GM23338 (cell line): ENCODE results near the gene CLSTN1. TPM values are rescaled to one million over a fixed set of nuclear protein-coding genes. Genes with fewer than 3 reads are reported as not detected.
"Not testable (repeated sequence)": the region's sequence is repeated elsewhere in the genome, so short reads cannot be mapped to it uniquely, and the experiment has no call there.

Experiments used
- ATAC-seq: fragments of 200-7000 bp; cut with Tn5 transposase; 3 replicates; pipeline ENCODE4 v1.9.1; 2020
- DNase-seq: peaks from one replicate; pipeline ENCODE4 v3.0.0-alpha.2; 2015; ENCODE audit warnings: low spot score
- H2AFZ ChIP-seq: fragments of 200-600 bp; sonication (generic); 2 replicates; pipeline ENCODE4 v1.8.0; 2016; ENCODE audit warnings: antibody characterized with exemption, mild to moderate bottlenecking, moderate library complexity
- H3F3A ChIP-seq: fragments of 200-600 bp; sonication (generic); replicated peaks from 2 replicates; pipeline ENCODE4 v1.8.0; 2017; ENCODE audit warnings: antibody characterized with exemption, mixed run types, low read depth
- H3K27ac ChIP-seq: fragments of 200-600 bp; sonication (generic); 2 replicates; pipeline ENCODE4 v1.6.1; 2016; ENCODE audit warnings: low read depth
- H3K27me3 ChIP-seq: fragments of 200-600 bp; sonication (generic); 2 replicates; pipeline ENCODE4 v1.8.0; 2016; ENCODE audit warnings: mild to moderate bottlenecking, mixed run types, moderate library complexity; ENCODE audit not compliant: insufficient read depth
- H3K36me3 ChIP-seq: fragments of 200-600 bp; sonication (generic); 2 replicates; pipeline ENCODE4 v1.8.0; 2016; ENCODE audit warnings: mild to moderate bottlenecking; ENCODE audit not compliant: insufficient read depth
- H3K4me1 ChIP-seq: fragments of 200-600 bp; sonication (generic); 2 replicates; pipeline ENCODE4 v1.8.0; 2016; ENCODE audit warnings: mild to moderate bottlenecking, moderate library complexity; ENCODE audit not compliant: insufficient read depth
- H3K4me2 ChIP-seq: fragments of 200-600 bp; sonication (generic); 2 replicates; pipeline ENCODE4 v1.7.1; 2017; ENCODE audit warnings: mixed run types
- H3K4me3 ChIP-seq: fragments of 200-600 bp; sonication (generic); 2 replicates; pipeline ENCODE4 v1.6.1; 2016; ENCODE audit warnings: mixed run types
- H3K79me2 ChIP-seq: fragments of 200-600 bp; sonication (generic); replicated peaks from 2 replicates; pipeline ENCODE4 v1.8.0; 2017; ENCODE audit warnings: mild to moderate bottlenecking; ENCODE audit not compliant: insufficient read depth
- H3K9me2 ChIP-seq: fragments of 200-600 bp; sonication (generic); 2 replicates; pipeline ENCODE4 v1.8.0; 2017; ENCODE audit not compliant: insufficient read depth
- H4K20me1 ChIP-seq: fragments of 200-600 bp; sonication (generic); replicated peaks from 2 replicates; pipeline ENCODE4 v1.8.0; 2017; ENCODE audit warnings: mild to moderate bottlenecking; ENCODE audit not compliant: insufficient read depth
- H3K27ac Mint-ChIP-seq: 2 replicates; pipeline ENCODE4 v1.8.0; 2020; ENCODE audit warnings: inconsistent platforms, mild to moderate bottlenecking, moderate library complexity, mixed read lengths
- H3K27me3 Mint-ChIP-seq: 3 replicates; pipeline ENCODE4 v1.8.0; 2022; ENCODE audit warnings: low read depth, mild to moderate bottlenecking, moderate library complexity, mixed read lengths, inconsistent platforms; ENCODE audit not compliant: insufficient read depth, poor library complexity
- H3K36me3 Mint-ChIP-seq: 3 replicates; pipeline ENCODE4 v1.8.0; 2021; ENCODE audit warnings: low read depth, mild to moderate bottlenecking, inconsistent platforms, moderate library complexity, mixed read lengths
- H3K4me1 Mint-ChIP-seq: 3 replicates; pipeline ENCODE4 v1.8.0; 2020; ENCODE audit warnings: mild to moderate bottlenecking, inconsistent platforms, mixed read lengths
- H3K4me3 Mint-ChIP-seq: 3 replicates; pipeline ENCODE4 v1.8.0; 2021; ENCODE audit warnings: moderate library complexity, mild to moderate bottlenecking, inconsistent platforms, mixed read lengths
- H3K9me3 Mint-ChIP-seq: 3 replicates; pipeline ENCODE4 v1.8.0; 2020; ENCODE audit warnings: moderate library complexity, mild to moderate bottlenecking, inconsistent platforms, mixed read lengths
- CREB1 ChIP-seq: fragments of 250-450 bp; sonication (Bioruptor Pico); IDR thresholded peaks from 2 replicates; pipeline ENCODE4 v1.5.0; 2020; ENCODE audit warnings: low read depth, mild to moderate bottlenecking, moderate library complexity
- polyA plus RNA-seq: library from polyadenylated mRNA; unstranded; fragments of >200 nt; fragmentation: Nextera tagmentation; extraction: Ambion mirVana; gene quantifications from 2 replicates; pipeline ENCODE4 v1.2.1, GENCODE V29; 2016
- total RNA-seq: library from RNA; depleted of rRNA; stranded (reverse); fragments of >200 nt; shearing (Covaris generic); gene quantifications from 2 replicates; pipeline ENCODE4 v1.2.3, GENCODE V29; 2014
- TF ChIP-seq, protein P1 (sequence below), 2 experiments: fragments of 200-600 bp in 1 of 2; sonication (generic) in 1 of 2; conservative IDR thresholded peaks; 2 replicates each; pipeline versions ENCODE4 v1.5.1 to v1.6.1; 2016 to 2017; ENCODE audit warnings: antibody characterized with exemption in 2 of 2, low read depth in 2 of 2, mild to moderate bottlenecking in 2 of 2, moderate library complexity in 1 of 2
- TF ChIP-seq, protein P2 (sequence below): IDR thresholded peaks from one replicate; pipeline ENCODE4 v1.6.1; 2018; ENCODE audit warnings: antibody characterized with exemption; ENCODE audit not compliant: unreplicated experiment
- TF ChIP-seq, protein P3 (sequence below): fragments of 250-450 bp; sonication (Bioruptor Pico); IDR thresholded peaks from 2 replicates; pipeline ENCODE4 v1.5.0; 2020; ENCODE audit warnings: mild to moderate bottlenecking, moderate library complexity

The CLSTN1 gene
- total and polyA plus RNA-seq, 2 experiments from 2014 or later: 38.5 to 66.2 TPM

DNA sequence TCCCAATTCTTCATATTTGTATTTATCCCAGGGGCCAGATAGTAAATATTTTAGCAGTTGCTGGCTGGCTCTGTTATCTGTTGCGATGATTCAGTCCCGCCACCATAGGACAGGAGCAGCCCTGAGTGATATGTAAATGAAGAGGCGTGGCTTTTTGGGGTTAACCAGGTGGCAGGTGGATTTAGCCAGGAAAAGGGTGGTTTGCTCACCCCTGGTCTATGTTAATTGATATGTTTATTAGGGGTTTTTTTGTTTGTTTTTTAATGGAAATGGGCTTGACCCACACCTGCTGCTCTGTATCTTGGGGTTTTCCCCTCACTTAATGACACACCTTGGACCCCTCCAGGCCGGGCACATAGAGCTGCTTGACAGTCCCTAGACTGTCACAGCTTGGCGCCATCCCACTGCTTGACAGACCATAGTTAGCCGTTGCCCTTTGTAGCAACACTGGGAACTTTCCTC lies 109.5 kb downstream of the CLSTN1 start:
- Histone ChIP-seq H4K20me1 (no peaks in the 10 kb centered on the region), H3K4me2 (no peak overlapping the region)
- ATAC-seq: peak; percentile 83

DNA sequence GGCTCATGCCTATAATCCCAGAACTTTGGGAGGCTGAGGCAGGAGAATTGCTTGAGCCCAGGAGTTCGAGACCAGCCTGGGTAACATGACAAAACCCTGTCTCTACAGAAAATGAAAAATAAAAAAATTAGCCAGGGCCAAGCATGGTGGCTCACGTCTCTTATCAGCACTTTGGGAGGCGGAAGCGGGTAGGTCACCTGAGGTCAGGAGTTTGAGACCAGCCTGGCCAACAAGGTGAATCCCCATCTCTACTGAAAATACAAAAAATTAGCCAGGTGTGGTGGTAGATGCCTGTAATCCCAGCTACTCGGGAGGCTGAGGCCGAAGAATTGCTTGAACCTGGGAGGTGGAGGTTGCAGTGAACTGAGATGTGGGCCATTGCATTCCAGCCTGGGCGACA lies 111.0 kb downstream of the CLSTN1 start:
- ATAC-seq, H3K27ac ChIP-seq, H3K4me2 ChIP-seq, H3K4me3 Mint-ChIP-seq, H3K4me3 ChIP-seq, H3K79me2 ChIP-seq, H3F3A ChIP-seq, H3K27ac Mint-ChIP-seq, H3K27me3 ChIP-seq, H2AFZ ChIP-seq, H3K9me3 Mint-ChIP-seq, H3K9me2 ChIP-seq, H3K27me3 Mint-ChIP-seq, H3K36me3 ChIP-seq, H4K20me1 ChIP-seq, DNase-seq: not testable (repeated sequence)
- peaks cover 26% of the 10 kb centered on the region for H3K4me1 Mint-ChIP-seq
- H3K4me1 ChIP-seq: peaks cover 19% of the 10 kb centered on the region
- peaks cover 15% of the 10 kb centered on the region for H3K36me3 Mint-ChIP-seq

More for the DNA sequence above, 109.5 kb downstream of the CLSTN1 start:
- Mint-ChIP-seq H3K9me3 (no peaks in the 10 kb centered on the region), H3K36me3 (peaks cover 16% of the 10 kb centered on the region), H3K4me3 (peak overlapping the region; percentile 27), H3K27me3 (peaks cover 15% of the 10 kb centered on the region), H3K4me1 (peaks cover 30% of the 10 kb centered on the region), H3K27ac (peak overlapping the region; percentile 87)
- no peaks in the 10 kb centered on the region for H3K27me3 ChIP-seq
- no peaks in the 10 kb centered on the region for H3F3A ChIP-seq
- no peaks in the 10 kb centered on the region for H3K79me2 ChIP-seq
- no peaks in the 10 kb centered on the region for H3K36me3 ChIP-seq
- H3K9me2 ChIP-seq: no peaks in the 10 kb centered on the region
- peak; percentile 51 for TF ChIP-seq CREB1 (CRISPR knock-in tag)
- TF ChIP-seq, protein P1, sequence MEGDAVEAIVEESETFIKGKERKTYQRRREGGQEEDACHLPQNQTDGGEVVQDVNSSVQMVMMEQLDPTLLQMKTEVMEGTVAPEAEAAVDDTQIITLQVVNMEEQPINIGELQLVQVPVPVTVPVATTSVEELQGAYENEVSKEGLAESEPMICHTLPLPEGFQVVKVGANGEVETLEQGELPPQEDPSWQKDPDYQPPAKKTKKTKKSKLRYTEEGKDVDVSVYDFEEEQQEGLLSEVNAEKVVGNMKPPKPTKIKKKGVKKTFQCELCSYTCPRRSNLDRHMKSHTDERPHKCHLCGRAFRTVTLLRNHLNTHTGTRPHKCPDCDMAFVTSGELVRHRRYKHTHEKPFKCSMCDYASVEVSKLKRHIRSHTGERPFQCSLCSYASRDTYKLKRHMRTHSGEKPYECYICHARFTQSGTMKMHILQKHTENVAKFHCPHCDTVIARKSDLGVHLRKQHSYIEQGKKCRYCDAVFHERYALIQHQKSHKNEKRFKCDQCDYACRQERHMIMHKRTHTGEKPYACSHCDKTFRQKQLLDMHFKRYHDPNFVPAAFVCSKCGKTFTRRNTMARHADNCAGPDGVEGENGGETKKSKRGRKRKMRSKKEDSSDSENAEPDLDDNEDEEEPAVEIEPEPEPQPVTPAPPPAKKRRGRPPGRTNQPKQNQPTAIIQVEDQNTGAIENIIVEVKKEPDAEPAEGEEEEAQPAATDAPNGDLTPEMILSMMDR (conservative IDR thresholded peaks at IDR 0.05; ENCODE audit: low read depth in 2 of 2): no peak
- TF ChIP-seq, protein P2, sequence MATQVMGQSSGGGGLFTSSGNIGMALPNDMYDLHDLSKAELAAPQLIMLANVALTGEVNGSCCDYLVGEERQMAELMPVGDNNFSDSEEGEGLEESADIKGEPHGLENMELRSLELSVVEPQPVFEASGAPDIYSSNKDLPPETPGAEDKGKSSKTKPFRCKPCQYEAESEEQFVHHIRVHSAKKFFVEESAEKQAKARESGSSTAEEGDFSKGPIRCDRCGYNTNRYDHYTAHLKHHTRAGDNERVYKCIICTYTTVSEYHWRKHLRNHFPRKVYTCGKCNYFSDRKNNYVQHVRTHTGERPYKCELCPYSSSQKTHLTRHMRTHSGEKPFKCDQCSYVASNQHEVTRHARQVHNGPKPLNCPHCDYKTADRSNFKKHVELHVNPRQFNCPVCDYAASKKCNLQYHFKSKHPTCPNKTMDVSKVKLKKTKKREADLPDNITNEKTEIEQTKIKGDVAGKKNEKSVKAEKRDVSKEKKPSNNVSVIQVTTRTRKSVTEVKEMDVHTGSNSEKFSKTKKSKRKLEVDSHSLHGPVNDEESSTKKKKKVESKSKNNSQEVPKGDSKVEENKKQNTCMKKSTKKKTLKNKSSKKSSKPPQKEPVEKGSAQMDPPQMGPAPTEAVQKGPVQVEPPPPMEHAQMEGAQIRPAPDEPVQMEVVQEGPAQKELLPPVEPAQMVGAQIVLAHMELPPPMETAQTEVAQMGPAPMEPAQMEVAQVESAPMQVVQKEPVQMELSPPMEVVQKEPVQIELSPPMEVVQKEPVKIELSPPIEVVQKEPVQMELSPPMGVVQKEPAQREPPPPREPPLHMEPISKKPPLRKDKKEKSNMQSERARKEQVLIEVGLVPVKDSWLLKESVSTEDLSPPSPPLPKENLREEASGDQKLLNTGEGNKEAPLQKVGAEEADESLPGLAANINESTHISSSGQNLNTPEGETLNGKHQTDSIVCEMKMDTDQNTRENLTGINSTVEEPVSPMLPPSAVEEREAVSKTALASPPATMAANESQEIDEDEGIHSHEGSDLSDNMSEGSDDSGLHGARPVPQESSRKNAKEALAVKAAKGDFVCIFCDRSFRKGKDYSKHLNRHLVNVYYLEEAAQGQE: no peak
- peak overlapping the region; percentile 17 for H3K27ac ChIP-seq
- H2AFZ ChIP-seq: no peak overlapping the region
- peaks cover 22% of the 10 kb centered on the region for H3K4me1 ChIP-seq
- no peak overlapping the region for H3K4me3 ChIP-seq
- peak; percentile 96 for DNase-seq

DNA sequence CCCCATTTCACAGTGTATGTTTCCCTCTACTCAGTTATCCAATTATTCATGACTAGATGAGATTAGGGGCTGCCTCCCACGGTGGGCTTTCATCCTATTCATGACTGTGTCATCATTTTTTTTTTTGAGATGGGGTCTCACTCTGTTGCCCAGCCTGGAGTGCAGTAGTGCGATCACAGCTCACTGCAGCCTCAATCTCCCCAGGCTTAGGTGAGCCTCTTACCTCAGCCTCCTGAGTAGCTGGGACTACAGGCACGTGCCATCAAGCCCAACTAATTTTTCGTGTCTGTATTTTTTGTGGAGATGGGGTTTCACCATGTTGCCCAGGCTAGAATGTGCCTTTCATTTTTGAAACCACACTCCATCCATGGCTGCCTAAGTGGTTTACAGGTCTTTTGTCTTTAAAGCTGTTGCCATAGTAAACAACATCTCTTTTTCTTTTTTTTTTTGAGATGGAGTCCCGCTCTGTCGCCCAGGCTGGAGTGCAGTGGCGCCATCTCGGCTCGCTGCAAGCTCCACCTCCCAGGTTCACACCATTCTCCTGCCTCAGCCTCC lies 112.2 kb downstream of the CLSTN1 start:
- H3F3A ChIP-seq: no peaks in the 10 kb centered on the region
- H4K20me1 ChIP-seq: no peaks in the 10 kb centered on the region
- H3K4me1 ChIP-seq: peaks cover 8% of the 10 kb centered on the region
- peaks cover 13% of the 10 kb centered on the region for H3K36me3 Mint-ChIP-seq
- no peaks in the 10 kb centered on the region for H3K27me3 ChIP-seq
- no peaks in the 10 kb centered on the region for H3K9me3 Mint-ChIP-seq
- H3K4me2 ChIP-seq: no peak overlapping the region
- no peak overlapping the region for H3K27ac Mint-ChIP-seq
- H3K4me1 Mint-ChIP-seq: peaks cover 18% of the 10 kb centered on the region; the same call in 2 of the 3 replicates
- H3K27me3 Mint-ChIP-seq: peaks cover 6% of the 10 kb centered on the region
- no peak overlapping the region for H2AFZ ChIP-seq
- no peak overlapping the region for H3K4me3 ChIP-seq
- no peak overlapping the region for H3K27ac ChIP-seq
- ATAC-seq: no peak
- H3K9me2 ChIP-seq: no peaks in the 10 kb centered on the region
- H3K79me2 ChIP-seq: no peaks in the 10 kb centered on the region
- DNase-seq: no peak
- no peaks in the 10 kb centered on the region for H3K36me3 ChIP-seq
- no peak overlapping the region for H3K4me3 Mint-ChIP-seq
- TF ChIP-seq, protein P3, sequence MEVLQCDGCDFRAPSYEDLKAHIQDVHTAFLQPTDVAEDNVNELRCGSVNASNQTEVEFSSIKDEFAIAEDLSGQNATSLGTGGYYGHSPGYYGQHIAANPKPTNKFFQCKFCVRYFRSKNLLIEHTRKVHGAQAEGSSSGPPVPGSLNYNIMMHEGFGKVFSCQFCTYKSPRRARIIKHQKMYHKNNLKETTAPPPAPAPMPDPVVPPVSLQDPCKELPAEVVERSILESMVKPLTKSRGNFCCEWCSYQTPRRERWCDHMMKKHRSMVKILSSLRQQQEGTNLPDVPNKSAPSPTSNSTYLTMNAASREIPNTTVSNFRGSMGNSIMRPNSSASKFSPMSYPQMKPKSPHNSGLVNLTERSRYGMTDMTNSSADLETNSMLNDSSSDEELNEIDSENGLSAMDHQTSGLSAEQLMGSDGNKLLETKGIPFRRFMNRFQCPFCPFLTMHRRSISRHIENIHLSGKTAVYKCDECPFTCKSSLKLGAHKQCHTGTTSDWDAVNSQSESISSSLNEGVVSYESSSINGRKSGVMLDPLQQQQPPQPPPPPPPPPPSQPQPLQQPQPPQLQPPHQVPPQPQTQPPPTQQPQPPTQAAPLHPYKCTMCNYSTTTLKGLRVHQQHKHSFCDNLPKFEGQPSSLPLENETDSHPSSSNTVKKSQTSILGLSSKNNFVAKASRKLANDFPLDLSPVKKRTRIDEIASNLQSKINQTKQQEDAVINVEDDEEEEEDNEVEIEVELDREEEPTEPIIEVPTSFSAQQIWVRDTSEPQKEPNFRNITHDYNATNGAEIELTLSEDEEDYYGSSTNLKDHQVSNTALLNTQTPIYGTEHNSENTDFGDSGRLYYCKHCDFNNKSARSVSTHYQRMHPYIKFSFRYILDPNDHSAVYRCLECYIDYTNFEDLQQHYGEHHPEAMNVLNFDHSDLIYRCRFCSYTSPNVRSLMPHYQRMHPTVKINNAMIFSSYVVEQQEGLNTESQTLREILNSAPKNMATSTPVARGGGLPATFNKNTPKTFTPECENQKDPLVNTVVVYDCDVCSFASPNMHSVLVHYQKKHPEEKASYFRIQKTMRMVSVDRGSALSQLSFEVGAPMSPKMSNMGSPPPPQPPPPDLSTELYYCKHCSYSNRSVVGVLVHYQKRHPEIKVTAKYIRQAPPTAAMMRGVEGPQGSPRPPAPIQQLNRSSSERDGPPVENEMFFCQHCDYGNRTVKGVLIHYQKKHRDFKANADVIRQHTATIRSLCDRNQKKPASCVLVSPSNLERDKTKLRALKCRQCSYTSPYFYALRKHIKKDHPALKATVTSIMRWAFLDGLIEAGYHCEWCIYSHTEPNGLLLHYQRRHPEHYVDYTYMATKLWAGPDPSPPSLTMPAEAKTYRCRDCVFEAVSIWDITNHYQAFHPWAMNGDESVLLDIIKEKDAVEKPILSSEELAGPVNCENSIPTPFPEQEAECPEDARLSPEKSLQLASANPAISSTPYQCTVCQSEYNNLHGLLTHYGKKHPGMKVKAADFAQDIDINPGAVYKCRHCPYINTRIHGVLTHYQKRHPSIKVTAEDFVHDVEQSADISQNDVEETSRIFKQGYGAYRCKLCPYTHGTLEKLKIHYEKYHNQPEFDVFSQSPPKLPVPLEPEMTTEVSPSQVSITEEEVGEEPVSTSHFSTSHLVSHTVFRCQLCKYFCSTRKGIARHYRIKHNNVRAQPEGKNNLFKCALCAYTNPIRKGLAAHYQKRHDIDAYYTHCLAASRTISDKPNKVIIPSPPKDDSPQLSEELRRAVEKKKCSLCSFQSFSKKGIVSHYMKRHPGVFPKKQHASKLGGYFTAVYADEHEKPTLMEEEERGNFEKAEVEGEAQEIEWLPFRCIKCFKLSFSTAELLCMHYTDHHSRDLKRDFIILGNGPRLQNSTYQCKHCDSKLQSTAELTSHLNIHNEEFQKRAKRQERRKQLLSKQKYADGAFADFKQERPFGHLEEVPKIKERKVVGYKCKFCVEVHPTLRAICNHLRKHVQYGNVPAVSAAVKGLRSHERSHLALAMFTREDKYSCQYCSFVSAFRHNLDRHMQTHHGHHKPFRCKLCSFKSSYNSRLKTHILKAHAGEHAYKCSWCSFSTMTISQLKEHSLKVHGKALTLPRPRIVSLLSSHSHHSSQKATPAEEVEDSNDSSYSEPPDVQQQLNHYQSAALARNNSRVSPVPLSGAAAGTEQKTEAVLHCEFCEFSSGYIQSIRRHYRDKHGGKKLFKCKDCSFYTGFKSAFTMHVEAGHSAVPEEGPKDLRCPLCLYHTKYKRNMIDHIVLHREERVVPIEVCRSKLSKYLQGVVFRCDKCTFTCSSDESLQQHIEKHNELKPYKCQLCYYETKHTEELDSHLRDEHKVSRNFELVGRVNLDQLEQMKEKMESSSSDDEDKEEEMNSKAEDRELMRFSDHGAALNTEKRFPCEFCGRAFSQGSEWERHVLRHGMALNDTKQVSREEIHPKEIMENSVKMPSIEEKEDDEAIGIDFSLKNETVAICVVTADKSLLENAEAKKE (CRISPR knock-in tag): no peak
